Measurements from ENCODE around the gene MZT2A.
"Not testable (repeated sequence)": the region's sequence is repeated elsewhere in the genome, so short reads cannot be mapped to it uniquely, and the experiment has no call there.

MZT2A gene

DNA sequence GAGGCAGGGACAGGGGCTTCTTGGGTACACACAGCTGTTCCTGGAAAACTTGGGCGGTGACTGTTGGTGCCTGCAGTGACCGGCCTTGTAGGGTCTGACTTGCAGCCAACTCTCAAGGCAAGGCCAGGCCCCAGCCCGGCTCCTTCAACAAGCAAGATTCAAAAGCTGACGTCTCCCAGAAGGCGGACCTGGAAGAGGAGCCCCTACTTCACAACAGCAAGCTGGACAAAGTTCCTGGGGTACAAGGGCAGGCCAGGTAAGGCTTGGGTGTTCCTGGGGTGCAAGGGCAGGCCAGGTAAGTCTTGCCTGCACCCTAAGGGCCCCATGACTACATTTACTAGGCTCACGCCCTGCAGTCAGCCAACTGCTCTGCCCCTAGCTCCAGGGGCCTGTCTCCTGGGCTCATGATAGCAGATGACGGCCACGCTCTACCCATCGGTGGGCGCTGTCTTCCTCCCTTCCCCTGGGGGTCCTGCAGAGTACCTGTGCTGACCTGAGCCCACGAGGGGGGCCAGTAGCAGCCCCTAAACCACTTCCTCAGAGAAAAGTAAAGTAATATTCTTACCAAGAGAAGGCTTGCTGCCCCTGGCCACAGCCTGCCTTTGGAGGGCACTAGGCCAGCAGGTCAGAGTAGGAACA lies 39.5 kb upstream of the MZT2A start:
- not testable (repeated sequence) for H3K4me1 ChIP-seq (ENCODE audit: control insufficient read depth in 5 of 5, insufficient read depth in 5 of 5, low read length in 5 of 5); H3K27ac ChIP-seq (ENCODE audit: low read depth, low read length); H3K9ac ChIP-seq (ENCODE audit: low read length in 5 of 5); H3K36me3 ChIP-seq (ENCODE audit: control insufficient read depth in 5 of 5, insufficient read depth in 5 of 5, low read length in 5 of 5); H3K4me3 ChIP-seq (ENCODE audit: low read depth in 1 of 5, low read length in 5 of 5); H3K27me3 ChIP-seq (ENCODE audit: control insufficient read depth in 5 of 5, insufficient read depth in 4 of 5, low read length in 5 of 5); H3K9me3 ChIP-seq (ENCODE audit: control insufficient read depth in 5 of 5, low read length in 5 of 5)

DNA sequence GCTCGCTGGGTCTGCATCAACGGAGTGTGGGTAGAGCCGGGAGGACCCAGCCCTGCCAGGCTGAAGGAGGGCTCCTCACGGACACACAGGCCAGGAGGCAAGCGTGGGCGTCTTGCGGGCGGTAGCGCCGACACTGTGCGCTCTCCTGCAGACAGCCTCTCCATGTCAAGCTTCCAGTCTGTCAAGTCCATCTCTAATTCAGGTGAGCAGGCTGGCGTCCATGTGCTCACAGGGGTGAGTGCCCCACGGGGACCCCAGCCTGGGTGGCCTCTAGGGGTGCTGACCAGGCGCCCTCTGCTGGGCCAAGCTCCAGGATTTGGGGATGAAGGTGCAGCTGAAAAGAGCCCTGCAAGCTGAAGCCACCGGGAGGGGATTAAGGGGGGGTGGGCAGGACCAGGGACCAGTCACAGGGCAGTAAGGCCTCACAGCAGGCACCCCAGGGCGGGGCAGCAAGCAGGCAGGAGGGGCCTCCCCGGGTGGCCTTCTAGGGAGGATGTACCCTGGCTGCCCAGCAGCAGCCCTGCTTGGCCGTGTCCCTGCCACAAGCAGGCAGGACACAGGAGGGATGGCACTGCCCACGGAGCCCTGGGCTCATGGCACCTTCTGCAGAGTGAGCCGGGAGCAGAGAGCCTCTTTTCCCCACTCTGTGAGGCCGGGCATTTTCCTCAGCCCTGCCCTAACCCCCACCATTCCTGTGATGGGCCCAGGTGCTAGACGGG lies 38.6 kb upstream of the MZT2A start:
- not testable (repeated sequence) for H3K9me3 ChIP-seq (ENCODE audit: control insufficient read depth in 5 of 5, low read length in 5 of 5); H3K4me3 ChIP-seq (ENCODE audit: low read depth in 1 of 5, low read length in 5 of 5); H3K9ac ChIP-seq (ENCODE audit: low read length in 5 of 5); H3K36me3 ChIP-seq (ENCODE audit: control insufficient read depth in 5 of 5, insufficient read depth in 5 of 5, low read length in 5 of 5); H3K27ac ChIP-seq (ENCODE audit: low read depth, low read length); H3K4me1 ChIP-seq (ENCODE audit: control insufficient read depth in 5 of 5, insufficient read depth in 5 of 5, low read length in 5 of 5); H3K27me3 ChIP-seq (ENCODE audit: control insufficient read depth in 5 of 5, insufficient read depth in 4 of 5, low read length in 5 of 5)

DNA sequence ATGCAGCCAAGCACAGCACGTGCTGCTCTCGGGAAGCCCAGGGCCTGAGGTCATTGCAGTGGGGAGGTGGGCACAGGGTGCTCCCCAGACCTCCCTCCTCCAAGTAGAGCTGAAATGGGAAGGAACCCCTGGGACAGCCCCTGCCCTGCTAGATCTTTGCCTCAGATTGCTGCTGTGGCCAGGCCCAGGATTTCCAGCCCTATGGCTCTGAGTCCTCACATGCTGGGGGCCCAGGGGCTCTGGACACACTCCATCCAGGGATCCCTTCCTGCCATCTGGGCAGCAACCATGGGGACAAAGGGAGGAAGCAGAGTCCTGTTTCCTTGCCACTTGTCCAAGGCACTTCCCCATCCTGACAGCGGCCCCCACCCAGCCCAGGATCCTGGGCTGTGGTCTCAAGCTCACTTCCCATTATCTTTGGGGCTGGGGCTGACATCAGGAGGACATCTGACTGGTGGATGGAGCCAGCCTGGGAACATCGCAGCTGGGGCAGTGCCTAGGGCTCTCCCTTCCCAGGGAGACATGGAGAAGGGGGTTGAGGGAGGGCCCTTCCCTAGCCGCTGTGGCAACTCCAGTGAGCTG lies 37.8 kb upstream of the MZT2A start:
- H3K4me1 ChIP-seq (ENCODE audit: control insufficient read depth in 5 of 5, insufficient read depth in 5 of 5, low read length in 5 of 5); H3K9ac ChIP-seq (ENCODE audit: low read length in 5 of 5); H3K36me3 ChIP-seq (ENCODE audit: control insufficient read depth in 5 of 5, insufficient read depth in 5 of 5, low read length in 5 of 5); H3K9me3 ChIP-seq (ENCODE audit: control insufficient read depth in 5 of 5, low read length in 5 of 5); H3K27me3 ChIP-seq (ENCODE audit: control insufficient read depth in 5 of 5, insufficient read depth in 4 of 5, low read length in 5 of 5); H3K27ac ChIP-seq (ENCODE audit: low read depth, low read length); H3K4me3 ChIP-seq (ENCODE audit: low read depth in 1 of 5, low read length in 5 of 5): not testable (repeated sequence)

DNA sequence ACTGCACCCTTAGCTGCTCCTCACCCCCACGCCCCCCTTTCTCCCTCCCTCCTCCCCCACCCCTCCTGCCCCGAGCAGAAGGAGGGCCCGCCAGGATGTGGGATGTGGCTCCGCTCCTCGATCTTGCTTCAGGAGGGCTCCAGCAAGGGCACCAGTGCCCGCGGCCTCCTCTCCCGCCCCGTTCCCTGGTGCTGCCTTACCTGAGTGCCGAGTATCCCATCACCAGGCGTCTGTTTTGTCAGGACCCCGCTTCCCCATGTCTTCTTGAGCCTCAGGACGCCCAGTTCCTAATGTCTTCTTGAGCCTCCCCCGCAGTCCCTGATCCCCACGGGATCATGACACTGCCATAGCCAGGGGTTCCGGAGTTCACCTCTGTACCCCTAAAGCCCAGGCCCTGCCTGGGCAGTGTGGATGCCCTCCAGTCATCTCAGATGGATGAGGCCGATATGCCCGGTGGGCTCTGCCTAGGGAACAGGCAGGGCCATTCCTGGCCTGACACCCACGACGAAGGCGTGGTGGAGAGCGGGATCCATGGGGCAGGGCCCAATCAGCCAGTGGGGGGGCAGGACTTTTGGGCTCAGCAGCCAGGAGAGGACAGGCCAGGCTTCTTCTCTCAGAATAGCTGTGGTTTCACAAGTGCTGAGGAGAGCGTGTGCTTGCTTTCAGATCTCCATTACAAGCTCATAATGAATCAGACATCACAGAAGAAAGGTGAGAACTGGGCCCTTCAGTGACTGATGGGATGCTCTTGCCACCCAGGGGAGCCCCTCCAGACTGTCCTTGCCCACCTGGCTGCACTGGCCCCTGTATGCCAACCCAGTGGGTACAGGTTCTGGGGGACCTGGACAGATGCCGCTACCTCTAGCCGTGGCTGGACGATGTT lies 37.0 kb upstream of the MZT2A start:
- not testable (repeated sequence) for H3K27me3 ChIP-seq (ENCODE audit: control insufficient read depth in 5 of 5, insufficient read depth in 4 of 5, low read length in 5 of 5); H3K4me1 ChIP-seq (ENCODE audit: control insufficient read depth in 5 of 5, insufficient read depth in 5 of 5, low read length in 5 of 5); H3K9ac ChIP-seq (ENCODE audit: low read length in 5 of 5); H3K4me3 ChIP-seq (ENCODE audit: low read depth in 1 of 5, low read length in 5 of 5); H3K36me3 ChIP-seq (ENCODE audit: control insufficient read depth in 5 of 5, insufficient read depth in 5 of 5, low read length in 5 of 5); H3K9me3 ChIP-seq (ENCODE audit: control insufficient read depth in 5 of 5, low read length in 5 of 5); H3K27ac ChIP-seq (ENCODE audit: low read depth, low read length)

DNA sequence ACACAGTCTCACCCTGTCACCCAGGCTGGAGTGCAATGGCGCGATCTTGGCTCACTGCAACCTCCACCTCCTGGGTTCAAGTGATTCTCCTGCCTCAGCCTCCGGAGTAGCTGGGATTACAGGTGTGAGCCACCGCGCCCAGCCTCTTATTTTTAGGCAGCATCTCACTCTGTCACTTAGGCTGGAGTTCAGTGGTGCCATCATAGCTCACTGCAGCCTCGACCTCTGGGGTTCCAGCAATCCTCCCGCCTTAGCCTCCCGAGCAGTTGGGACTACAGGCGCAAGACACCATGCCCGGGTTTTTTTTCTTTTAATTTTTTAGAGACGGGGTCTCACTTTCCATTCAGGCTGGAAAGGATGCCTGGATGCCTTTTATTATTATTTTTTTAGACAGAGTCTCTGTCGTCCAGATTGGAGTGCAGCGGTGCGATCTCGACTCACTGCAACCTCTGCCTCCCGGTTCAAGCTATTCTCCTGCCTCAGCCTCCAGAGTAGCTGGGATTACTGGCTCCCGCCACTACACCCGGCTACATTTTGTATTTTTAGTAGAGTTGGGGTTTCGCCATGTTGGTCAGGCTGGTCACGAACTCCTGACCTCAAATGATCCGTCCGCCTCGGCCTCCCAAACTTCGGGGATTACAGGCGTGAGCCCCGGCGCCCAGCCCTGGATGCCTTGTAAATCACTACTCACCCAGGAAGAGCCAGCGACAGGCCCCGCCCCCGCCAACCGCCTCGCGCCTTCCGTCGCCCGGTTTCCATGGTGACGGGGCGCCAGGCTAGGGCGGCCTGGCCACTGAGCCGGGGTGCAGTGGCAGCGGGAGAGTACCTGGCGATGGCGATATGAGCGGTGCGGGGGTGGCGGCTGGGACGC lies 35.2 kb upstream of the MZT2A start, which contains the start of gene CCDC74A:
Gene CCDC74A, plus strand, starts transcription at position 758 of the 871 bp plus-strand sequence. Its CDS starts 83 bp downstream, at position 841.
- H3K4me3 ChIP-seq (ENCODE audit: low read depth in 1 of 5, low read length in 5 of 5) = peak within 1 kb of the TSS; percentile 22 to 52 (median 40)
- not testable (repeated sequence) for H3K36me3 ChIP-seq (ENCODE audit: control insufficient read depth in 5 of 5, insufficient read depth in 5 of 5, low read length in 5 of 5); H3K27ac ChIP-seq (ENCODE audit: low read depth, low read length); H3K4me1 ChIP-seq (ENCODE audit: control insufficient read depth in 5 of 5, insufficient read depth in 5 of 5, low read length in 5 of 5); H3K9me3 ChIP-seq (ENCODE audit: control insufficient read depth in 5 of 5, low read length in 5 of 5); H3K9ac ChIP-seq (ENCODE audit: low read length in 5 of 5); H3K27me3 ChIP-seq (ENCODE audit: control insufficient read depth in 5 of 5, insufficient read depth in 4 of 5, low read length in 5 of 5)

DNA sequence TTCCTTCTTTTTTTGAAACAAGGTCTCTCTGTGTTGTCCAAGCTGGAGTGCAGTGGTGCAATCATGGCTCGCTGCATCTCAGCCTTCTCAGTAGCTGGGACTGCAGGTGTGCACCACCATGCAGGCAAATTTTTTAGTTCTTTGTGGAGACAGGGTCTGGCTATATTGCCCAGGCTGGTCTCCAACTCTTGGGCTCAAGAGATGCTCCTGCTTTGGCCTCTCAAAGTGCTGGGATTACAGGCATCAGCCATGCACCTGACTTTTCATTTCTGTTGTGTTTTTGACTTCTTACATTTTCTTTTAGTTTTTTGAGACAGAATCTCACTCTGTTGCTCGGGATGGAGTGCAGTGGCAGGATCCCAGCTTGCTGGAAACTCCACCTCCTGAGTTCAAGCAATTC lies 33.1 kb upstream of the MZT2A start:
- peaks cover 0 to 12% (median 6%) of the 10 kb centered on the region in 5 donors for H3K36me3 ChIP-seq (ENCODE audit: control insufficient read depth in 5 of 5, insufficient read depth in 5 of 5, low read length in 5 of 5)
- not testable (repeated sequence) for H3K27me3 ChIP-seq (ENCODE audit: control insufficient read depth in 5 of 5, insufficient read depth in 4 of 5, low read length in 5 of 5); H3K27ac ChIP-seq (ENCODE audit: low read depth, low read length); H3K4me3 ChIP-seq (ENCODE audit: low read depth in 1 of 5, low read length in 5 of 5); H3K4me1 ChIP-seq (ENCODE audit: control insufficient read depth in 5 of 5, insufficient read depth in 5 of 5, low read length in 5 of 5); H3K9ac ChIP-seq (ENCODE audit: low read length in 5 of 5); H3K9me3 ChIP-seq (ENCODE audit: control insufficient read depth in 5 of 5, low read length in 5 of 5)

DNA sequence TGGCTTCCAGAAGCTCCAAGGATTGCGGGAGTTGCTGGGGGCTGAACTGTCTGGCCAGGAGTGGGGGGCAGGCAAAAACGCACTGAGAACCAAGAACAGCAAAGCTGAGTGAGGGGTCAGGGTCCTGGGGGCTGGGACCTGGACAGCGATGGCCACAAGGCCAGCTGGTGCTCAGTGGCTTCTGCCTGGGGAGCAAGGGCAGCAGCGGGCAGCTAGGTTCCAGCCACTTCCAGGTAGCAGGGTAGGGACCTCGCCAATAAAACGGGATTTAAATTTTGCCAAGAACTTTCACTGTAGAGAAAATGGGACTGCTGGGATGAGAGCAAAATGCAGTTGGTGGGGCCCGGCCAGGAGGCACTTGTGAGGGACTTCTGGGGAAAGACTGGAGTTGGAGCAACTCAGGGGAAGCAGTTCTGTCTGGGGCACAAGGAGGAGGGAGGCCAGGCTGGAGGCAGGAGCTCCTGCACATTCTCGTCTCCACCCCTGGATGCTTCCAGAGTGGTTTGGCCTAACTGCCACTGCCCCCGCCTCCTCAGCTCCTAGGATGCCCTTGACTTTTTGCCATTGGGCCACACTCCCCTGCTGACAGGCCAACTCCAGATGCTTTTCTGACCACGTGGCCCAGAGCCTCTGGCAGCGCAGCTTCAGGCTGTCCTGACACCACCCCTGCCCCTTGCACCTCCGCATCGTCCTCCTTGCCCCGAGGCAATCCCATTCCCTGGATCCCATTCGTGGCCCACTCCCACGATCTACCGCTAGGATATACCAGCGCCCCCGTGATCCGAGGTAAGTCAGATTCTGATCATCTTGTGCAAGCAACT lies 30.0 kb upstream of the MZT2A start:
- no peaks in the 10 kb centered on the region for H3K27me3 ChIP-seq (ENCODE audit: control insufficient read depth in 5 of 5, insufficient read depth in 4 of 5, low read length in 5 of 5)
- H3K4me3 ChIP-seq (ENCODE audit: low read depth in 1 of 5, low read length in 5 of 5) = no peak overlapping the region
- H3K36me3 ChIP-seq (ENCODE audit: control insufficient read depth in 5 of 5, insufficient read depth in 5 of 5, low read length in 5 of 5) = peaks cover 0 to 37% (median 32%) of the 10 kb centered on the region in 5 donors
- peaks cover 0 to under 1% (median 0%) of the 10 kb centered on the region in 5 donors for H3K4me1 ChIP-seq (ENCODE audit: control insufficient read depth in 5 of 5, insufficient read depth in 5 of 5, low read length in 5 of 5)
- H3K9ac ChIP-seq (ENCODE audit: low read length in 5 of 5) = no peak overlapping the region
- H3K27ac ChIP-seq (ENCODE audit: low read depth, low read length) = no peak overlapping the region
- H3K9me3 ChIP-seq (ENCODE audit: control insufficient read depth in 5 of 5, low read length in 5 of 5) = no peaks in the 10 kb centered on the region

DNA sequence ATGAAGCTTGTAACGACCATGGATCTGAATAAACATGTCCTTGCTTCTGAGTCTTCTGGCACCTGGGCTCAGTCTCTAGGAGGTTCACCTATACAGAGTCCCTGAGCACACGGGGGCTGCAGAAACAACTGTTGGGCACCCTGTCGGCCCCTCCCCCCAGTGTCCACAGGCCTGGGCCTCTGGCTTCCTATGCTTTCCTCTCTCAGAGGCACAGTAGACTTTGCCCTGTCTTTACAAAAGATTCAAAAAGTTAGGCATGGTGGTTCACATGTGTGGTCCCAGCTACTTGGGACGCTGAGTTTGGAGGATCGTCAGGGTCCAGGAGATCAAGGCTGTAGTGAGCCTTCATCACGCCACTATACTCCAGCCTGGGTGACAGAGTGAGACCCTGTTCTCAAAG lies 29.3 kb upstream of the MZT2A start:
- not testable (repeated sequence) for H3K27ac ChIP-seq (ENCODE audit: low read depth, low read length); H3K4me1 ChIP-seq (ENCODE audit: control insufficient read depth in 5 of 5, insufficient read depth in 5 of 5, low read length in 5 of 5); H3K9ac ChIP-seq (ENCODE audit: low read length in 5 of 5); H3K27me3 ChIP-seq (ENCODE audit: control insufficient read depth in 5 of 5, insufficient read depth in 4 of 5, low read length in 5 of 5); H3K4me3 ChIP-seq (ENCODE audit: low read depth in 1 of 5, low read length in 5 of 5); H3K9me3 ChIP-seq (ENCODE audit: control insufficient read depth in 5 of 5, low read length in 5 of 5)
- peaks cover 0 to 44% (median 35%) of the 10 kb centered on the region in 5 donors for H3K36me3 ChIP-seq (ENCODE audit: control insufficient read depth in 5 of 5, insufficient read depth in 5 of 5, low read length in 5 of 5)

DNA sequence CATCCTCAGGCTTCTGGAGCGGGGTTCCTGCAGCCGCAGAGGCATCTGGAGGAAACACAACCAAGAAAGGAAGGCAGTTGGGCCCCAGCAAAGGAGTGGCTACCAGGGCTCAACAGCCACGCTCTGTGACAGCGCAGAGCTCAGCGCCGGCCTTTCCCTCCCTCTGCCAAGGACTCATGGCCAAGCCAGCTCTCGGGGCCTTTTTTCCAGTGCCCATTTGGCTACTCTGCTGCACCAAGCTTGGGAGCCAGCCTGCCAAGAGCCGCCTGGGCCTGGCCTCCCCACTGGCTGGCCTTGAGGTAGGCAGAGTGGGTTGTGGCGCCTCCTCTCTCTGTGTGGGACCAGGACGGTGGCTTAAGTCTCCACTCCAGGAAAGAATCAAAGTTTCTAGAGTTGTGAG lies 28.3 kb upstream of the MZT2A start:
- peaks cover 0 to 50% (median 41%) of the 10 kb centered on the region in 5 donors for H3K36me3 ChIP-seq (ENCODE audit: control insufficient read depth in 5 of 5, insufficient read depth in 5 of 5, low read length in 5 of 5)
- no peaks in the 10 kb centered on the region for H3K4me1 ChIP-seq (ENCODE audit: control insufficient read depth in 5 of 5, insufficient read depth in 5 of 5, low read length in 5 of 5)
- H3K27me3 ChIP-seq (ENCODE audit: control insufficient read depth in 5 of 5, insufficient read depth in 4 of 5, low read length in 5 of 5) = no peaks in the 10 kb centered on the region
- no peak overlapping the region for H3K4me3 ChIP-seq (ENCODE audit: low read depth in 1 of 5, low read length in 5 of 5)
- no peak overlapping the region for H3K27ac ChIP-seq (ENCODE audit: low read depth, low read length)
- H3K9me3 ChIP-seq (ENCODE audit: control insufficient read depth in 5 of 5, low read length in 5 of 5) = no peaks in the 10 kb centered on the region
- no peak overlapping the region for H3K9ac ChIP-seq (ENCODE audit: low read length in 5 of 5)
